GM12873 (cell line): ENCODE measurements around the gene ARHGAP44.

Experiments used
- TF ChIP-seq, protein P1 (sequence below): IDR thresholded peaks from 2 replicates; pipeline ENCODE4 v1.5.1; 2012; ENCODE audit warnings: low read depth, mild to moderate bottlenecking, moderate library complexity, low read length, control low read depth; ENCODE audit not compliant: insufficient read depth; ENCODE audit errors: missing control alignments

Gene ARHGAP44

DNA sequence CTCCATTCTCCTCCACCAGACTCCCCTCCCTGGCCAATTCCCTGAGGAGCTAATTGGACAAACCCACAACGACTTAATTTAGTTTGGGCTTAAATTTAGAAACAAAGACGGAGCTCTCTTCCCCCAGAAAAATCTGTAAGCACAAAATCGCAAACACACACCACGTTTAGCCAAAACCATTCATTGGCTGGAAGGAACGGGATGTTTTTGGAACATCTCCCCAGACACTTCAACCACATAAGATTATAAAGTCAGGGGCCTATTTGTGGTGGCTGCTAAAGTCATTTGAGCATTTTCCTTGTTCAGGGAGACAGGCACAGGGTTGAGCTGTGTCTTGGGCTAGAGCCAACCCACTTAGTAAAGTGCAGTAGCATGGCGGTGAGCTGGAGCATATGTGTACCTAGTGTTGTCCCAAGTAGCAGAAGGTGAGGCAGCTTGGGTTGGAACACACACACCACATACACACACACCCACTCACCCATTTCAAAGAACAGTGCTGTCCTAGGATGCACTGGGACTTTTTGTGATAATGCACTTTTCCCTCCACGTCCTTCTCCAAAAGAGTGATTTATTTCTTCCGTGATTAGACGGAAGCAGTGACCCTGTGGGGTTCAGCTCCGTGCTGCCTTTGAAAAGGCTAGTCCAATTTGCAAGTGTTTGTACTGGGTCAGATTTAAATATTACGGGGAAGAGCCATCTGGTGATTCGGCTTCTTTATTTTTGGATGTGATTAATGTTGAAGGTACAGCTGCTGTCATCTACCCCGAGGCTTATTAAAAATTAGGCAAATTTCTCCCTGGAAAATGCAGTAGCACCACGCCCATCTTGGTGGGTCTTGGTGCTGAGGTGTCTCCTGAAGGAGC, 196.4 kb downstream of the ARHGAP44 start:
- TF ChIP-seq, protein P1, sequence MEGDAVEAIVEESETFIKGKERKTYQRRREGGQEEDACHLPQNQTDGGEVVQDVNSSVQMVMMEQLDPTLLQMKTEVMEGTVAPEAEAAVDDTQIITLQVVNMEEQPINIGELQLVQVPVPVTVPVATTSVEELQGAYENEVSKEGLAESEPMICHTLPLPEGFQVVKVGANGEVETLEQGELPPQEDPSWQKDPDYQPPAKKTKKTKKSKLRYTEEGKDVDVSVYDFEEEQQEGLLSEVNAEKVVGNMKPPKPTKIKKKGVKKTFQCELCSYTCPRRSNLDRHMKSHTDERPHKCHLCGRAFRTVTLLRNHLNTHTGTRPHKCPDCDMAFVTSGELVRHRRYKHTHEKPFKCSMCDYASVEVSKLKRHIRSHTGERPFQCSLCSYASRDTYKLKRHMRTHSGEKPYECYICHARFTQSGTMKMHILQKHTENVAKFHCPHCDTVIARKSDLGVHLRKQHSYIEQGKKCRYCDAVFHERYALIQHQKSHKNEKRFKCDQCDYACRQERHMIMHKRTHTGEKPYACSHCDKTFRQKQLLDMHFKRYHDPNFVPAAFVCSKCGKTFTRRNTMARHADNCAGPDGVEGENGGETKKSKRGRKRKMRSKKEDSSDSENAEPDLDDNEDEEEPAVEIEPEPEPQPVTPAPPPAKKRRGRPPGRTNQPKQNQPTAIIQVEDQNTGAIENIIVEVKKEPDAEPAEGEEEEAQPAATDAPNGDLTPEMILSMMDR = no peak

DNA sequence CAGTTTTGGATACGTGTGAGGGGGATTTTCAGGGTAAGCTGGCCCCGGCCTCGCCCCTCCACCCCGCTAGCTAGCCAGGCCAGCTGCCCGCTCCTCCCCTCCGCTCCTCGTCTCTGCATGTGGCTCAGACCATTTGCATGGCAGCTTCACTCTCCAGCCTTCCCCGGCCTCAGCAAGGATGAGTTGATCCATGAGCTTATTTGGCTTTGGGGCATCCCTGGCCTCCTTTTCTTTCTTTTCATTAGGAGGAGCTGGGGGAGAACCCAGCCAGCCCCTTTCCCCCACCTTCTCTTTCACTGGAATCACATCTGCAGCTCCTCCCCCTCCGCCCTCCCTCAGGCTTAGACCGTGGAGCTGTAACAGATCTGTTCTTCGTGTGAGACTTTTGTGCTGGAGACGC, 197.8 kb downstream of the ARHGAP44 start:
- TF ChIP-seq, protein P1 = no peak

DNA sequence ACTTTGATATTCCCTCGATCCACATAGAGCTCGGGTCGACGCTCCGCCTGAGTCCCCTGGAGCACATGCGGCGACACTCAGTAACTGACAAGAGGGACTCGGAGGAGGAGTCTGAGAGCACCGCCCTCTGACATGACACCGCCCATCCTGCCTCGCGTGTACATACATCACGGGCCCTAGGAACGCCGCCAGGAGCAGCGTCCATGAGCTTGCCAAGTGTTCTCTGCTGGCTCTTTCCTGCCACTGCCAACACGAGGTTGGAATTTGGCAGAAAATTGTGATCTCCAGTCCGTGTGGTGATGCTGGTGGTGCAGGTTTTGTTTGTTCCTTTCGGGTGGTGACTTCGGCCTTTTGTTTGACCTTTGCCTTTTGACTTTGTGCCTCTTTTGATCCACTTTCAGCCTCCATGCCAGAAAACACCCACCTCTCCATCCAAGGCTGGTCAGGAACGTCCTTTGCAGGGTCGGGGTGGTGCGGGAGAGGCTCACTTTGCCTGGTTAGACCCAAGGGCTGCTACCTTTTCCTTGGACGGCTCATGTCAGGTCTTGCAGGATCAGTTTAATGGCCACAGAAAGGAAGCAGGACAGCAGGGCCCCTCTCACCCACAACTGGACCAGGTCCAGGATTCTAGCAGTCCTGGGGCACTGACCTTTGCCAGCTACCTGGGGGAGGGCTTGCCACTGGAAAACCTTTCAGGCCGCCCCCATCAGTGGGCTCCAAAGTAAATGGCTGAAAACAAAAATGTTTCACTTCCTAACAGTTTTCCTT, 200.9 kb downstream of the ARHGAP44 start:
- TF ChIP-seq, protein P1 = no peak

DNA sequence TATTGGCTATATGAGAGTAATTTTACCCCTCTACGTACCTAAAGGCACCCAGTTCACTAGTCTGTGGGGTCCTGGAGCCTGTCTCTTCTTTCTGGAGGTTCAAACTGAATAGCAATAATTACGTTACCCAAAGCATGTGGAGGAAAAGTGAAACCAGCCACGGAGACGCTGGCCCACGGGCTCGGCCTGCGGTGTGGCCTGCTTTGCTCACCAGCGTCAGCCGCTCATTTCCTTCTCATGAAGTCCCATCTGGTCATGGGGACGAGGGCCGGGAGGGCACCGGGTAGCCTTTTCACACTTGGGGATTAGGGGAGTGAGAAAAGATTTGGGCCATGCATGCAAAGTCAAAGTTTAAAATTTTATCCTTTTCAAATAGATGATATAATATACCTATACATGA, 201.6 kb downstream of the ARHGAP44 start:
- TF ChIP-seq, protein P1 = no peak

DNA sequence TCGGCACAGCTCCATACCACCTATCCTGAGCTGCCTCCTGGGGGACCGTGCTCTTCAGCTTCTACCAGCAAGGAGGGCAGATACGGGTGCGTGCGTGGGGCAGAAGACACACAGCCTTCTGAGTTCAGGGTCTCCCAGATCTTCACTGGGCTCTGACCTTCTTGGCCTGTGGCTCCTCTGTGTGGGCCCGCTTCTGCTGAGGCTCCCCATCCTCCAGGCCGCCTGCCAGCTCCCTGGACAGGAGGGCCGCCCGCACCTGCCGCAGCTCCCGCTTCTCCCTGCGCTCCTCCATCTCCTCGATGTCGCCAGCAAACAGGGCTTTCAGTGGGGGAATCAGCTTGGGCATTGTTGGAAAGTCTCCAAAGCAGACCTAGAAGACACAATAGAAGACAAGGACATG, 203.4 kb downstream of the ARHGAP44 start:
- TF ChIP-seq, protein P1 = no peak

DNA sequence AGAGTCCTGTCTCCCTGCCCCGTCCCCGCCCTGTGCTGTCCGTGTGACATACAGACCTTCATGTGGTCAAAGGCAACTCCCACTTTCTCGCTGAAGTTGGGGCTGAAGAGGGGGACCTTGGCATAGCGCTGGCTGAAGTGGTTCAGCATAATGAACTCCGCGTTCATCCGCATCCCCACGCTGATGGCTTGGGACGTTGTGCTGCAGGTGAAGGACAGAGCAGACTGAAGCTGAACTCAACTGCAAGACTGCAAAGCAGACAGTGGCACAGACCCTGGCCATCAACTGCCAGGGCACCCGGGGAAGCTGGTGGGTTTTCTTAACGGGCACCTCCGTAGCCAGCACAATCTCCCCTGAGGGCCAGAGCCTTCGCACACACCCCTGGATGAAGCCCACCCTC, 204.3 kb downstream of the ARHGAP44 start:
- TF ChIP-seq, protein P1 = no peak

DNA sequence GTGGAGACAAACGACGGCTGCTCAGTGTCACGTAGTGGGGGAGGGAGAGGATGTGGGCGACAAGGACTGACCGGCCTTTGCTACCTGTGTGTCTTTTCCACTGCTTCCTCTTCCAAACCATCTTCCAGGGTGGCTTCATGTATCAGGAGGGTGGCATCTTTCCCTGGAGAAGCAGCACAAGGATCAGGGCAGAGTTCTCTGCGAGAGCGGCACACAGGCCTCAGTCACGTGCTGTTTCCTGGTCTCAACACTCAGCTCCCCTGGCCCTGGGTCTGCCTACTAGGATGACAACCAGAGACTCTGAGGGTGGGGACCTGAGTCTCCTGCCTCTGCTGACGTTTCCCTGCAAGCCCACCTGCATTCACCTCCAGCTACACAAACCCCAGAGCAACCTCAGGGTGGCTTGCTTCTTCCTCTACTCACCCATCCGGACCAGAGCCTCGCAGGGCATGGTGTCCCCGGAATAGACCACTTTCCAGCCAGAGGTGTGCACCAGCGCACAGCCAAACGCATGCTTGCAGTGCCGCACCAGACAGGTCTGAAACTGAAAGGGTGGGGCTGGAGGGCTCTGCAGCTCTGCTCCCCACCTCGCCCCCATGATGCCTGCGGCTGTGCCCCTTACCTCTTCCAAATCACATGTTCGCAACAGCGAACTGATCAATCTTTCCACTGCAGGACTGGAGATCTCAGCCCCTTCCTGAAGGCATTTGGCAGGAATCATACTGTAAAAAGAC, 205.2 kb downstream of the ARHGAP44 start:
- TF ChIP-seq, protein P1 = no peak
